SKM-1 (cell line): ENCODE measurements around the gene ATP5F1D.

Source experiments
- DNase-seq: peaks from one replicate; lab custom pipeline; 2025; ENCODE audit not compliant: unreplicated experiment; lab: John Stamatoyannopoulos, UW

Gene ATP5F1D

GRCh38 chr19:1291761-1292418 lies 50.3 kb downstream of the ATP5F1D start:
- no peak for DNase-seq

GRCh38 chr19:1292419-1293151 lies 51.0 kb downstream of the ATP5F1D start:
- DNase-seq = no peak

GRCh38 chr19:1293782-1294604 lies 52.4 kb downstream of the ATP5F1D start:
- DNase-seq = no peak
